Thymus (tissue), 11 donors: ENCODE results near the gene ARIH1. TPM values are rescaled to one million over a fixed set of nuclear protein-coding genes. Genes with fewer than 3 reads are reported as not detected.

Experiments used
- DNase-seq, 9 donors: peaks; one replicate each; pipeline ENCODE4 v3.0.0-alpha.2; 2013; ENCODE audit warnings: low spot score in 9 of 9, low read depth in 6 of 9, missing footprints in 1 of 9
- H3K27ac ChIP-seq, 2 donors: one replicate each; pipeline ENCODE4 v1.5.1; 2013; ENCODE audit warnings: control low read depth in 1 of 2, low read depth in 1 of 2, low read length in 1 of 2, mild to moderate bottlenecking in 1 of 2, moderate library complexity in 1 of 2
- H3K27me3 ChIP-seq, 2 donors: one replicate each; pipeline ENCODE4 v1.5.1; 2013; ENCODE audit warnings: low read length in 1 of 2; ENCODE audit not compliant: control insufficient read depth in 2 of 2, insufficient read depth in 1 of 2
- H3K36me3 ChIP-seq, 2 donors: one replicate each; pipeline ENCODE4 v1.5.1; 2013; ENCODE audit warnings: low read length in 1 of 2, mild to moderate bottlenecking in 1 of 2, moderate library complexity in 1 of 2; ENCODE audit not compliant: control insufficient read depth in 2 of 2, insufficient read depth in 2 of 2
- H3K4me1 ChIP-seq, 2 donors: one replicate each; pipeline ENCODE4 v1.5.1; 2013; ENCODE audit warnings: low read length in 2 of 2; ENCODE audit not compliant: control insufficient read depth in 2 of 2, insufficient read depth in 2 of 2
- H3K4me3 ChIP-seq, 2 donors: one replicate each; pipeline ENCODE4 v1.5.1; 2013; ENCODE audit warnings: low read length in 2 of 2, control low read depth in 1 of 2, mild to moderate bottlenecking in 1 of 2
- H3K9me3 ChIP-seq, 2 donors: one replicate each; pipeline ENCODE4 v1.5.1; 2013; ENCODE audit warnings: low read length in 1 of 2, mild to moderate bottlenecking in 1 of 2; ENCODE audit not compliant: control insufficient read depth in 2 of 2, insufficient read depth in 1 of 2
- WGBS: extraction: QIAGEN DNeasy Blood & Tissue Kit; methylation state at CpG from one replicate; pipeline ENCODE4 v1.1.7; 2013; 5-methylcytosine and 5-hydroxymethylcytosine counted together
- polyA plus RNA-seq: library from polyadenylated mRNA; stranded (reverse); fragments of 200-250 nt; gene quantifications from one replicate; pipeline ENCODE4 v1.2.3, GENCODE V29; 2013
- total RNA-seq: library from RNA; stranded (reverse); fragments of 120-200 nt; gene quantifications from one replicate; pipeline ENCODE4 v1.2.4, GENCODE V29; 2013
- donor health status: healthy.

The ARIH1 gene
- total and polyA plus RNA-seq, 2 donors = 32.0 to 41.9 TPM

- no peak for DNase-seq
- peaks cover 6 to 9% of the 10 kb centered on the region in 2 donors for H3K36me3 ChIP-seq
- no peaks in the 10 kb centered on the region for H3K9me3 ChIP-seq
- H3K27ac ChIP-seq = no peak overlapping the region
- H3K4me3 ChIP-seq = no peak overlapping the region
- H3K27me3 ChIP-seq = no peaks in the 10 kb centered on the region
- 93% methylated on average over 2 of the region's 2 CpGs for WGBS
- H3K4me1 ChIP-seq = no peaks in the 10 kb centered on the region
These were observed 19.1 kb downstream of the ARIH1 start for GRCh38 chr15:72493220-72493619.

- peaks cover 5 to 7% of the 10 kb centered on the region in 2 donors for H3K36me3 ChIP-seq
- 95% methylated on average over 3 of the region's 3 CpGs for WGBS
- H3K4me3 ChIP-seq = no peak overlapping the region
- H3K27ac ChIP-seq = no peak overlapping the region
- H3K4me1 ChIP-seq = no peaks in the 10 kb centered on the region
- H3K9me3 ChIP-seq = no peaks in the 10 kb centered on the region
- DNase-seq = no peak
- H3K27me3 ChIP-seq = no peaks in the 10 kb centered on the region
These were observed 20.9 kb downstream of the ARIH1 start for GRCh38 chr15:72495007-72495406.

GRCh38 chr15:72496783-72497182 lies 22.7 kb downstream of the ARIH1 start:
- Histone ChIP-seq H3K4me3 (no peak overlapping the region), H3K9me3 (no peaks in the 10 kb centered on the region), H3K27me3 (no peaks in the 10 kb centered on the region), H3K36me3 (peaks cover 3 to 7% of the 10 kb centered on the region in 2 donors), H3K4me1 (no peaks in the 10 kb centered on the region), H3K27ac (no peak overlapping the region)
- 95% methylated on average over 2 of the region's 2 CpGs for WGBS
- no peak for DNase-seq

- H3K27me3 ChIP-seq = no peaks in the 10 kb centered on the region
- DNase-seq = no peak
- no peak overlapping the region for H3K4me3 ChIP-seq
- H3K36me3 ChIP-seq = peaks cover 3 to 7% of the 10 kb centered on the region in 2 donors
- H3K9me3 ChIP-seq = no peaks in the 10 kb centered on the region
- WGBS = 95% methylated on average over 1 of the region's 1 CpG
- H3K27ac ChIP-seq = no peak overlapping the region
- H3K4me1 ChIP-seq = no peaks in the 10 kb centered on the region
These were observed 23.3 kb downstream of the ARIH1 start for GRCh38 chr15:72497402-72497801.

- H3K27me3 ChIP-seq = no peaks in the 10 kb centered on the region
- no peak overlapping the region for H3K27ac ChIP-seq
- no peak overlapping the region for H3K4me3 ChIP-seq
- H3K4me1 ChIP-seq = no peaks in the 10 kb centered on the region
- DNase-seq = no peak
- H3K36me3 ChIP-seq = peaks cover 3 to 7% of the 10 kb centered on the region in 2 donors
- no peaks in the 10 kb centered on the region for H3K9me3 ChIP-seq
- 96% methylated on average over 5 of the region's 5 CpGs for WGBS
These were observed 28.2 kb downstream of the ARIH1 start for GRCh38 chr15:72502220-72502809.

GRCh38 chr15:72503147-72503546 lies 29.0 kb downstream of the ARIH1 start:
- Histone ChIP-seq H3K9me3 (no peaks in the 10 kb centered on the region), H3K4me3 (no peak overlapping the region), H3K36me3 (peaks cover 3 to 7% of the 10 kb centered on the region in 2 donors), H3K4me1 (no peaks in the 10 kb centered on the region), H3K27ac (no peak overlapping the region), H3K27me3 (no peaks in the 10 kb centered on the region)
- 5% methylated on average over 1 of the region's 1 CpG for WGBS
- DNase-seq = no peak

- Histone ChIP-seq H3K9me3 (no peaks in the 10 kb centered on the region), H3K4me3 (no peak overlapping the region), H3K27me3 (no peaks in the 10 kb centered on the region), H3K36me3 (no peaks in the 10 kb centered on the region), H3K4me1 (no peaks in the 10 kb centered on the region), H3K27ac (no peak overlapping the region)
- 99% methylated on average over 1 of the region's 1 CpG for WGBS
- DNase-seq = no peak
These were observed 33.4 kb downstream of the ARIH1 start for GRCh38 chr15:72507402-72508092.

GRCh38 chr15:72509484-72509883 lies 35.4 kb downstream of the ARIH1 start:
- no peaks in the 10 kb centered on the region for H3K4me1 ChIP-seq
- H3K9me3 ChIP-seq = no peaks in the 10 kb centered on the region
- H3K4me3 ChIP-seq = no peak overlapping the region
- H3K36me3 ChIP-seq = no peaks in the 10 kb centered on the region
- over 99% methylated on average over 4 of the region's 4 CpGs for WGBS
- H3K27ac ChIP-seq = no peak overlapping the region
- DNase-seq = no peak
- H3K27me3 ChIP-seq = no peaks in the 10 kb centered on the region

- no peaks in the 10 kb centered on the region for H3K27me3 ChIP-seq
- no peaks in the 10 kb centered on the region for H3K4me1 ChIP-seq
- H3K36me3 ChIP-seq = no peaks in the 10 kb centered on the region
- no peak for DNase-seq
- H3K27ac ChIP-seq = no peak overlapping the region
- H3K9me3 ChIP-seq = no peaks in the 10 kb centered on the region
- 98% methylated on average over 4 of the region's 4 CpGs for WGBS
- H3K4me3 ChIP-seq = no peak overlapping the region
These were observed 37.4 kb downstream of the ARIH1 start for GRCh38 chr15:72511536-72511935.
